CD4-positive, alpha-beta T cell treated with Interleukin-17A for 1 hour (primary cell): ENCODE measurements around the gene USP36.
"Not testable (repeated sequence)": the region's sequence is repeated elsewhere in the genome, so short reads cannot be mapped to it uniquely, and the experiment has no call there.

ENCODE experiments used
- DNase-seq: peaks from one replicate; pipeline ENCODE4 v3.0.0-alpha.2; 2020

USP36 gene

DNA sequence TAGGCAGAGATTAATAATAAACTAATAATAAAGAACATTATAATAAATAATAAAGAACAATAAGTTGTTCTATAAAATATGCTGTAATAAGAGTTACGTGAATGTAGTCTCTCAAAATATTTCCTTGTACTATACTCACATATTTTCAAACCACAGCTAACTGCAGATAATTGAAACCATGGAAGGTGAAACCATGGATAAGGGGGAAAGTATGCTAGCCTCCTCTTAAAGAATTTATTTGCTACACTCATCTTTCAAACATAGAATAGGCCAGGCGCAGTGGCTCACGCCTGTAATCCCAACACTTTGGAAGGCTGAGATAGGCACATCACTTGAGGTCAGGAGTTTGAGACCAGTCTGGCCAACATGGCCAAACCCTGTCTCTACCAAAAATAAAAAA, 77.1 kb downstream of the USP36 start:
- no peak for DNase-seq

DNA sequence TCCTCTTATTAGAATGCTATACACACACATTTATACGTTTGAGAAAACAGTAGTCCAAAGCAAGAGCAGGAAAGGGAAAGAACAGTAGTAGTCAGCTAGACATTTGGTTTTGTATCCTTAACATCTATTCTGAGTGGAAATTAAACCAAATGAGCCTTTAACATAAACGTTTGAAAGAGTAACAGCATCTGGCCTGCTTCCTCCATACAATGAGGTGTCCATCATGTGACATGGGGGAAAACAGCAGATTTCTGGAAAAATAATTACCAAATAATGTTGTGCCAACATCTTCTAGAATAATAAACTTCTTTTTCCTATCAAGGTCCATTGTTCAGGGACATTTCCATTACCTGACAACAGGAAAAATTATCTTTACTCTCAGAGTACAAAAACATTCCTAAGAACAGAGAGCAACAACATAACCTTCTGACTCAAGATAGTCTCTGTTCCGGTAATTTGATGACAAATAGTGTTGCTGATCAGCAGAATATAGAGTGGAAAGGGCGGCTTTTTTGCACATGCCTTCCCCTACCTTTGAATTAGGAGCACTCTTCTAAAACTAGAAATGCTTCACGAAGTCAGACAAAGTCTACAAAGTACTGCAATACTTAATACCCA, 78.7 kb downstream of the USP36 start:
- no peak for DNase-seq

DNA sequence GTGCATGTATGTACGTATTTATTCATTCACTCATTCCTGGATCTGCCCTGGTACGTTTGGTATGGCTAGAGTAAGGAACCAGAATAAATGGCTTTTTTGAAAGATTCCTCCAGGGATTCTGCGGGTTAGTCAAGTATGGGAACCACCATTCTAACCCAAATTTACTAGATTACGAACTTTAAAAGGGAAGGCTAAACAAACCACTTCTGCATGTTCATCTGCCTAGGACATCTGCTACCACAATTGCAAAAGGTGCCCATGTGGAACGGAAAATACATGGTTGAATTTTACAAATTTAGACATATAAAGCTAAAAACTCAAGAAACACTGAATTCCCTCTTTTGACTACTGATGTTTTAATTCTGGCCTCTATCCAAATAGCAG, 80.7 kb downstream of the USP36 start:
- DNase-seq = no peak

DNA sequence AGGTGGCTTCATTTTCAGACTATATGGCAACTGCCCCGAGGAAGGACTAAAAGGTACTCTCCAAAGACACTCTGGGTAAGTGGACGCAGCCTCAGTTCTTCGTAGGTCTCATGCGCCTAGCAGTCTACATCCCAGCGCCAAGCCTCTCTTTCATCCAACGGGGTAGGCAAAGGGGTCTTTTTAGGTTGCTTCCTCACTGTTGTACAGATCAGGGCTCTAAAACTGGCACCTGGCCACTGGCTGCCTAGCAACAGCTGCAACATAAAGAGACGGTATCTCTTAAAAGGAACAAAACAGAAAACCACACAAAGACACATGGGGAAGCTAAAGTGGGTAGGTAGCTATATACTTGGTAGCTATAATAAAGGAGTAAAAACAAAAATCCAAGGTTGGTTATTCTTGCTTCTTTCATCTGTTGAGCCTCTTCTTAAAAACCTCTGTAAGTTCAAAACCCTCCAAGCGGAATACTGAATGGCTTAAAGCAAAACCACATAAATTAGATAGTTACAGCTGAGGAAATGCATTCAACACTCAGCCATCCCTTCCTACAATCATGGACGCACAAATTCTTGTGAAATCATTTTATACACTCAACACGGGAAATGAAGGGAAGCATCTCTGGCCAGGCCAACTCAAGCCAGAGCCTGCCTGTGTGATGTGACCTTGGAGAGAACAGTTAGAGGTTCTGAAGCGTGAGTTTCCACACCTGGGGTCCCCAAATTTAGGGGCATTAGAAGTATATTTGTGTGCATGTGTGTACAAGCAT, 81.2 kb downstream of the USP36 start:
- peak; percentile 91 for DNase-seq

DNA sequence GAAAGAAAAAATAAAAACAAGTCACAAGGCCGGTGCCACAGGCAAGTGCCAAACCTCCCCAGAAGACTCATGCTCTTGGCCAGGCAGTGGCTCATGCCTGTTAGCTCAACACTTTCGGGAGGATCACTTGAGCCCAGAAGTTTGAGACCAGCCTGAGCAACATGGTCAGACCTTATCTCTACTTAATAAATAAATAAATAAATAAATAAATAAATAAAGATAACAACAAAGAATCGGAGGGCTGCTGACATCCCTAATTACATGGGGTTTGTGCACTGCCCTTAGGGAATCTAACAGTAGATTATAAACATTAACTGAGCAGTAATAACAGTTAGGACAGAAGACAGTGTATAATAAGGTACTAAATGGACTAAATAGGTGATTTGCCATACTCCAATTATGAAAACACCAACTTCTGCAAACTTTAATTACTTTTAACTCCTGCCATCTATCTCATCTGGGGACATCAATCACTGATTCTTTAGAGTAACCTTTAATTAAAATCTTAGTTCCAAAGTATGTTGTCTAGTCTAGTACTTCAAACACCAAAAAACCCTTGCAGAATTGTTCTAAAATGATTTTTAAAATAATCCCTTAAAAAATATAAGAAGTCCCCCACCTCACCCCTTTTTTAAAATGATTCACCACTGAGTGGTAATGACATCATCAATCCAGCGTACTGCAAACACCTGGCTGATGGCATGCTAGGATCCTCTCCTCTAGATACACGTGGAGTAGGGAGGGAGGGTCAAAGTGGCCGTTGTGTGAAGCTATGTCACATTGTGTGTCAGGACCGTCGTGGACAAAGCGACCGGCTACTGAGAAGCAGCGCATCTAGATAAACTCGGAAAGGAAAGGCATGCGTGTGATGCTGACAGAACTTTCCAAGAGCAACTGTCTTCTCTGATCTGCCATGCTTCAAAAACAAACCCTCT, 87.0 kb downstream of the USP36 start:
- DNase-seq = peak; percentile 62

DNA sequence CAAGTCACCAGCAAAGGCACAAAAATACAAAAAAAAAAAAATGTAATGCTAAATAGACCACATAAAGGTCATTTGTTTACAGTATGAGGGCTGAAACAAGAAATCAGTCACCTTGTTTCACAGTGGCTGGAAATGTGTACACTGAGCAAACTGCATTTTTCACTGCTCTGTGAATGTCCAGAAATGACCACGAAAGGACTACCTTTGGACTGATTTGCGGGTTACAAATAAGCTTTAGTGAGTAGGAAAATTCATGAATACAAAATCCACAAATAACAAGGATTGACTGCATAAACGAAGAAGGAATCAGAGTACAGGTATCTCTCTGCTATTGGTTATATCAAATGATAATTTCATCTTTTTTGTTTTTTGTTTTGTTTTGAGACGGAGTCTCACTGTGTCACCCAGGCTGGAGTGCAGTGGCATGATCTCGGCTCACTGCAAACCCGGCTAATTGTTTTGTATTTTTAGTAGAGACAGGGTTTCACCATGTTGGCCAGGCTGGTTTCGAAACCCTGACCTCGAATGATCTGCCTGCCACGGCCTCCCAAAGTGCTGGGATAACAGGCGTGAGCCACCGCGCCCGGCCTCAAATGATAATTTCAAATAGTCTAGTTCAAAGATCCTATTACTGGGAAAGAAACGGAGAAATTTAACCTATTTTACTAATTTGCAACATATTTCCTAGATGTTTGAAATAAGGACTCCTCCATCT, 89.0 kb downstream of the USP36 start:
- no peak for DNase-seq

DNA sequence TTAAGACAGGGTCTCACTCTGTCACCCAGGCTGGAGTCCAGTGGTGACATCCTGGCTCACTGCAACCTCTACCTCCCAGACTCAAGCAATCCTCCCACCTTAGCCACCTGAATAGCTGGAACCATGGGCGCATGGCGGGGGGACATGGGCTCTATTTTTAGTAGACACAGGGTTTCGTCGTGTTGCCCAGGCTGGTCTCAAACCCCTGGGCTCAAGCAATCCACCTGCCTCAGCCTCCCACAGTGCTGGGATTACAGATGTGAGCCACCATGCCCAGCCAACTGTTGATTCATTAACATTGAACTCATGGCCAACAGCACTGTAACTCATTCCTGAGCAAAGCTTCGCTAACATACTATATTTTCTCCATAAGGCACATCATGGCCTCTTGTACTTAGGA, 89.6 kb downstream of the USP36 start:
- DNase-seq = not testable (repeated sequence)

DNA sequence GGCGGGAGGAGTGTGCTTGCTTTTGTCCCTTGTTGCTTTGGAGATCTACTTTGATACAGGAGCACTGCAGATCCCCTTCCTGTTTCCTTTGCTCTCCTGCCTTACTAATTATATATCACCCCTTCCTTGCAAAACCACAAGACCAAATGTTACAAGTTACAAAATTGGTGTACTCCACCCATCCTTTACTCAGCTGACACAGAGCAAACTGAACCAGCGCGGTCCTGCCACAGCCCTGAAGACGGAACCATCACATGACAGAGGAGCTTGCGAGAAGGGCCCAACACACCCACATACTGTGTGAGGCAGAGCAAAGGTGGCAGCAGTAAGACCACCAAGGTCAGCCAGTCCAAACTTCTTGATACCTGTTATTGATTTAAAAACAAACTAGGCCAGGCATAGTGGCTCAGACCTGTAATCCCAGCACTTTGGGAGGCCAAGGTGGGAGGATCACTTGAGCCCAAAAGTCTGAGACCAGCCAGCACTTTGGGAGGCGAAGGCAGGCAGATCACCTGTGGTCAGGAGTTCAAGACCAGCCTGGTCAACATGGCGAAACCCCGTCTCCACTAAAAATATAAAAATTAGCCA, 91.8 kb downstream of the USP36 start:
- peak; percentile 91 for DNase-seq

DNA sequence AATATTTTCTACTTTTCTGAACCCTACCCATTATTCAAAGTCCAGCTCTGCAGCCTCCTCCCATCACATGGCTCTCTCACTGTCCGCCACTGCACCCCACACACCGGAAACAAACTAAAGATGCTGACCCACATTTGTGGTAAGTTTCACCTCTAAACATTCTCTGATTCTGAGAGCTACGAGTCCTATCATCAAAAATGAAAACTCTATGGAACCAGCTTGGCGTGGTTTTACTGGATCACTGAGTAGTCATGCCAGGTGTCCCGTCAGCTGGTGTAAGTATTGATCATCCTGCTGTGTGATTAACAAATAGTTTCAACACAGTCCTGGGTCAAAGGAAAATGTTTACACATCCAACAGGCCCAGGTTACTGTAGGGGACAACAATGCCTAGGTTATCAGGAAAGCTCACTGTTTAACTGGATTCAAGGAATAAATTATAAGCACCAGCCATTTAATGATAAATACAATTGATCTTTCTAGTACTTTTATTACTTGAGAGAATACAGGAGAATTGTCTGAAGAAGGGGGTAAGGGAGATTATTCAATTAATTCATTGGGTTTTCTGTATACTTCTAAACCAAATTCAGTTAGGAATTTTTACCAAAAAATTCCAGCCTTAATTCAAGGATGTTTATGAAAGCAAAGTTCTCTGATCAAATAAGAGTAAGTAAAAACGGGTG, 92.4 kb downstream of the USP36 start:
- DNase-seq = peak; percentile 67

DNA sequence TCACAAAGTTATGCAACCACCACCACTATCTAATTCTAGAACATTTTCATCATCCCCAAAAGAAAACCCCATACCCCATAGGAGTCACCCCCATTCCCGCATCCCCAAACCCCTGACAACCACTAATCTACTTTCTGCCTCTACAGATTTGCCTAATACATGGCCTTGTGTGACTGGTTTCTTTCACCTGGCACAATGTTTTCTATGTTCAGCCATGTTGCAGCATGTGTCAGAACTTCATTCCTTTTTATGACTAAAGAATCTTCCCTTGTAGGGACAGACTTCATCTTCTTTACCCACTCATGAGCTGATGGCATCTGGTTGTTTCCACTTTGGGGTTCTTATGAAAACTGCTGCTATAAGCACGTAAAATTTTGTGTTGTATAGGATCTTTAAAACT, 93.1 kb downstream of the USP36 start:
- peak; percentile 42 for DNase-seq

DNA sequence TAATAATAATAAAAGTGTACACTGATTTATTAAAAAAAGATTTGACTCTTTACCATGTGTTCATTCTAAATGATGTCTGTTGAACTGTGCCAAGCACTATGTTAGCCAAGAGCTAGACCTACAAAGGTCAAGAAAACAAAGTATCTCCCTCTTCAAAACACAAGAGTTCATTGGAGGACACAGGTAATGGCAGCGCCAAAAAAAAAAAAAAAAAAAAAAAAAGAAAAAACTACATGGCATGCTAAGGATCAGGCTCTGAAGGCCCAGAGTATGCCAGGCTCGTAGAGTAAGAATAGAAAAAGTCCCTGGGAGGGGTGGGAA, 93.7 kb downstream of the USP36 start:
- DNase-seq = no peak

DNA sequence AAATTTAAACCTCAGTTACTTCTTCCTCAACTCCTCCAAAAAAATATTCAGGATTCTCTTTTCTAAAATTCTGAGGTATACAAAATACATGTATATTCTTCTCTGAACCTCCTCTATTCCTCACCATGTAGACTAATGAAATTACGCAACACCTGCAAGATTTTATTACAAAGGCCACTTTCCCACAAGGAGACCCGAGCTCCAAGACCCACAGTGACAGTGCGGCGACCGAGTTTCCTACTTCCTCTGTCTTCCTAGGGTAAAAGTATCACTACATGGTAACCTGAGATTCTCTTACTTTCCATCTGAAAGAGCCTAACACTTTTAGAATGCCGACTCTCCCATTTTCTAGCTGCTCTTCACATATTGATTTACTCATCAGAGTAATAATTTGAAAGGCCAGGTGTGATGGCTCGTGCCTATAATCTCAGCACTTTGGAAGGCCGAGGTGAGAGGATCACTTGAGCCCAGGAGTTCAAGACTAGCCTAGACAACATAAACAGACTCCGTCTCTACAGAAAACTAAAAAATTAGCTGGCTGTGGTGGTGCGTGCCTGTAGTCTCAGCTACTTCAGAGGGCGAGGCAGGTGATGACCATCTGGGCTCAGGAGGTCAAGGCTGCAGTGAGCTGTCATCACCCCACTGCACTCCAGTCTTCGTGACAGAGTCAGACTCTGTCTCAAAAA, 94.2 kb downstream of the USP36 start:
- no peak for DNase-seq
